GM19395 (cell line): Measurements from ENCODE around the gene PRLR.

Experiments used
- ATAC-seq: cut with Tn5 transposase; IDR thresholded peaks from one replicate; pipeline ENCODE4 v1.9.1; 2021; ENCODE audit warnings: mild to moderate bottlenecking, moderate library complexity; ENCODE audit not compliant: unreplicated experiment

PRLR gene

DNA sequence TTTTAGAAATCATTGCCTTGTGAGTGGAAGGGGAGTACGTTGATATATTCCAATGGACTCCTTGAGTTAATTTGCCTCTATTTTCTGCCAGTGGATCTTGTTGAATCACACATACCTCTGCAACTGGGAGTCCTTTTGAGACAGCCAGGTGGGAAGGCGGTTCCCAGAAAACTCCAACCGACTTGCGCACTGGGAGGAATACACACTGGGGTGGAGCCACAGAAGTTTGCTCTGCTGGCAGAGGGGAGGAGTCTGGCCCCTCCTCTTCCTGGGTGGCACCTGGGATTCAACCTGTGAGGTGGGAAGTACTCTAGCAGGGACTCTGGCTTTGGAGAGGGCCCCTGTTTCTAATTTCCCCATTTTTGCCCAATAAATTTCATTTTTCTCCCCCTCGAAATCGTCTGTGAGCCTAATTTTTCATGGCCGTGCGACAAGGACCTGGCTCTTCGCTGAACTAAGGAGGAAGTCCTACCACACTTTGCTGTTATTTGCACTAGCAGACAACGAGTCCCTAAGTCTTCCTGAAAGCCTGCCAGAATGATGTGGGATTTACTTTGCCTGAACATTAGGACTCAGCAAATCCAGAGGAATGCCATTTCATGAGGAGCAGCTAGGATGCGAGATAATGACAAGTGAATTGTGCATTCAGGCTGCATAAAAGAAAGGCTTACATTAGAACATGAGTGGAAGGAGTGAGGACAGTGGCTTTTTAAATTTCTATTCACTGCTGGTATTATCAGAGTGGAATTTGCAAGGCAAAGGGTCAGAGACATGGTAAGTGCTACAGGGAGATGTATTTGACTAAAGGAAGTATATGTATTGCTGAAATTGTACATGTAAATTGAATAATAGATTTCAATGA, 67.2 kb downstream of the PRLR start:
- no peak for ATAC-seq

DNA sequence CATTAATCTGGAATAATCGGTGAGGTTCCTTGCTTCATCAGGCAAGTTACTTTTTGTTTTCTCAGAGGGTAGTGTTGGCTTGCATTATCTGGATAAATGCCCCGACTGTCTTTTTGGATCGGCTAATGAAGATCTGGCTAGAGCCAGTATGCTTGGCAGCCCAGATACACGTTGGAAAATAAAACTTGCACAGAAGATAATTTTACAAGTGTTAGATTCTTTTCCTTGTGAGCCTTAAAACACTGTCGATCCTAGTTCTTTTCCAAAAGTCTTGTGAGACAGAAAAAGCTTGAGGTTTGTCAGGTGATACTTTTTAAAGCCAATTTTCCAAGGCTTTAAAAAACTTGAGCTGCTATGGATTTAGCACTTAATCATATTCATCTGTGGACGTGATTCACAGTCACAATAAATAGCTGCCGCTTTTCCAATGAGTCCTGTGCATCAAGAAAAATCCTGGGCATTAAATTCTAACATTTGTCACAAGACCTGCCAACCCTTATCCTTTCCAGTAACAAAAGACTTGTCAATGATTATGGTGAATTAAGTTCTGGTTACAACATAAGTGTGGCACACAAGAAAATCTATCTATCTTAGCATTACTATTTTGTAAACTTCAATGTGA, 68.5 kb downstream of the PRLR start:
- no peak for ATAC-seq

DNA sequence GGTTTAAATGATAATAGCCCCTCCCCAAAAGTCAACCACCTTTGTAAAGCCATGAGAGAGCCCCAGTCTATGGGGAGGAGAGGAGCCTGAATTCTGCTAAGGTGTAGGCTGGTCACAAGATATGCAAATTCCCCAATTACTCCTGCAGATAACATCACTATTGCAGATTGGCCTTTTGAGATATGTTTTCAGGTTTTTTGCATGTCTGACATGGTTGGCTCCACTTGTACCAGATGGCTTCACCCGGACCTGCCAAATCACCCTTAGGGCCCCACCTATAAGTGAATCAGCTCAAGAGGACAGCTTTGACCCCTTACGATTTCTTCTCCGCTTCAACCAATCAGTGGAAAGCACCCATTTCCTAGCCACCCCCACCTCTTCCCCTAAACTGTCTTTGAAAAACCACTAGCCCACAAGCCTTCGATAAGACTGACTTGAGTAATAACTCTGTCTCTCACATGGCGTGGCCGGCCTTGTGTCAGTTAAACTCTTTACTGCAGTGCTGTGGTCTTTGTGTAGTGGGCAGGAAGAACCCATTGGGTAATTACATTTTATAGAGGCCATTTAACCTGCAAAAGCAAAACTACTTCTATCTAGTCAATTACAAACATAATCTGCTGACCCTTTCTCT, 69.7 kb downstream of the PRLR start:
- no peak for ATAC-seq

DNA sequence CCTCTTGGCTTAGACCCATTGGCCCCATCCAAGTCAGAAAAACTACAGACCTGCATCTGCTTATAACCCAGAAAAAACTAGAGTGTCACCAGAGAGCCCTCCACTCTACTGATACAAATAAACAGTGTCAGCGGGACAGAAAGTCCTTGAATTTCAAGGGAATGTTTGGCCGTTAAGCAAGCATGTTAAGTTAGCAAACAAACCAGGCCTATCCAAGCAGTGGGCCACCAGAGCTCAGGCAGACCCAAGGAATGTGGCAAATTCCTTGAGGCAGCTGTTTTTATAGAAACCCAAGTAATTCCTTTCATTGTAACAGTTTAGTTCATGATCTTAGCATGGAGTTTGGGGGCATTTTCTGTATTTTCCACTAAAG, 70.9 kb downstream of the PRLR start:
- no peak for ATAC-seq

DNA sequence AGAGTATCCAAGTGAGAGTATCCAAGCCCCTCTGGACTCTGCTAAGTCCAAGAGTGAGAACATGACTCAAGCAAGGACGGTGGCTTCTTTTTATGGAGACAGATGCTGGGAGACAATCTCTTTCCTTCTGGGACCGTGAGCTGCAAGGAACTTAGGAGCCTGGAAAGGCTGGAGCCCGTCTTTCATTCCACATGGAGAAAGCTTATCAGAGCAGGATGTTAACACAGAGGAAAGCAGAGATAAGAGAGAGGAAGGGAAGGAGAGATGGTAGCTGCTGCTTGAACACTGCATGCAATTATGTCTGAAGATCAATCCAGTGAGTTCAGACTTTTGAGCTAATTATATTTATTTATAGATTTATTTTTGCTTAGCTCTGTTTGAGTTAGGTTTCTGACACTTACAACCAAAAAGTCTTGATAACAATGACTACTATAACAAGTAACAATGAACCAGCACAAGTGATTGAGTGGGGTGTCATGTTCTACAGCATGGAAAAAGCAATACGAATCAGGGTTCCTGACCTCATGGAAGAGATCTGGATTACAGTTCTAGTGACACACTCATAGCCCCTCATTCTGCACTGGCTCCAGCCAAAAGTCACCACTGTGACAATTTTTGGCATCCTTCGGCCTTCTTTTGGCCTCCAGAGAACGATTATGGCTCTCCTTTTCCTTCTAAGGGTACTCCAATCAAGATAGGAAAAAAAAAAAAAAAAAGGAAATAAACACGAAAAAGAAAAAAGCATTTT, 71.5 kb downstream of the PRLR start:
- ATAC-seq: no peak

DNA sequence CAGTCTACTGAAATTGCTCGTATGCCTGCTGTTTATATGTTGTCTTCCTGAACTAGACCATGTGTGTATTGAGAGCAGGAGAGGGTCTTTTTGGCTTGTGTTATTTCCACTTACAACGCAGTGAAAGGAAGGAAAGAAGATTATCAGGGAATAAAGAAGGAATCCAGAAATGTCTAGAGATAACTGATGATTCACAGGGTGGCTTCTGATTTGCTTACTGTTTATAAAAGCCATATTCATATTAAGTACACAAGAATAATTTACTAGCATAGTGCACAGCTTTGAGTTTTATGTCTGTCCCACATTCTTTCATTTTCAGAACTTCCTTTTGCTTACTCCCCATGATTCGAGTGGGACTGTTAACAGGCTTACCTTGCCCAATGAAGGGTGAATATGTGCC, 72.1 kb downstream of the PRLR start:
- no peak for ATAC-seq

DNA sequence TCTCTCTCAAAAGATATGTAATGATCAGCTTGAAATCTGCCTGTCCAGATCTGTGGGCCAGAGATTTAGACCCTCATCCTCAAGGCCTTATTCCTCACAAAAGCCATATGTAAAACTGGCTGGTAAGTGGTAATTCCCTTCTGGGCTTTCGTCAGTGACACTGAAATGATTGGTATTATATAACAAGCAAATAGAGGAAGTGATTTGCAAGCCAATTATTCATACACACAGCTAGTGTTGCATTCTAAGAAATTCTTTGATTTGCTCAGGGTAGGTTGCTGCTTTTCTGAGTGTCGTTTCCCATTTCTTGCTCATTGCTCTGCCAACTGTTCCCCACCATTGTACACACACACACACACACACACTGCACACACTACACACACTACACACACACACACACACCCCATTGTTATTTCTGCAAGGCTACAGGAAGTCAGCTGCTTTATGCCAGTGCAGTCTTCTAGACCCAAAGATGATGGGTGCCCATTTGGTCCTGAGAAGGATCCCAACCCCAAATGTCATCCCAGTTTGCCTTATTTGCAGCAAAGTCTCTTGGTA, 76.8 kb downstream of the PRLR start:
- ATAC-seq: no peak

DNA sequence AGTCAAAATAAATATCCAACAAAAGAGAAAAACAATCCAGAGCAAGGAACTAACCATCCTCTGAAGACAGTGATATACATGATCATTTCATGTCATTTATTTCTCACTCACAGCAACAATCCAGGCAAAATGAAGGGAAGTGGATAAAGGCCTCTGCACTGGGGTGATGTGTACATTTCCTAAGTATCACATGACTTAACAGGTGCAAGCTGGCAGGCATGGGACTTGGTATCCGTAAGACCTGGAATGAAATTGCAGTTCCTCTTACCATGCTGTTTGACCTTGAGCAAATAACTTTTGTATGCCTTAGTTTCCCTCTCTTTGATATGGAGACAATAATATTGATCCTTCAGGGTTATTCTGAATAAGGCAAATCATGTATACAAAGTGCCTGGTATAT, 77.6 kb downstream of the PRLR start:
- no peak for ATAC-seq

DNA sequence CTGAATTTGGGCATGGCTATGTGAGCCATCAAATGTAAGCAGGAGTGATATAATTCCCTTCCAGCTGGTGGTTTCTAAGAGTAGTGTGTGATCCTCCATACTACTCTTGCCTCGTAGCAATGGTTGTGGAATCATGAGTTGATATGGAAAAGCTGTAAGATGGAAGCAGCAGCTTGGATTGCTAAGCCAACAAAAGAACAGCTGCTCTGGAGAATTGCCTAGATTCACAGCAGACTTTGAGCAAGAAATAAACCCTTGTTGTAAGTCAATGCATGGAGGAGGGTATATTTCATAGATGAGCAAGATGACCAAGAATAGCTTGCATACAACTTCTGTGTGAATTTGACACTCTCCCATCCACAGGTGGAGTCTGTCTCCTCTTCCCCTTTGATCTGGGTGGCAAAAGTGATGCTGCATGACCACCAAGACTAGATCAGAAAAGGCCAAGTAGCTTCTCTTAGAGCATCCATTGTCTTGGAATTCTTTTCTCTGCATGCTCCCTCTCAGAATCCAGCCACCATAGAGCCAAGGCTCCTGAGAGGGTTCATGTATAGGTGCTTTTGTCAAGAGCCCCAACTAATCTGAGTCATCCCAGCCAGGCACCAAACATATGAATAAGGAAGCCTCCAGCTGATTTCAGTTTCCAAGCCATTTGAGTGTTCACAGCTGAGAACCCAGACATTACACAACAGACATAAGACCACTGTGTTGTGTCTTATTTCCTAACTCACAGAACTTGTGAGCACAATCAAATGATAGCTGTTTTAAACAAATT, 79.0 kb downstream of the PRLR start:
- no peak for ATAC-seq

DNA sequence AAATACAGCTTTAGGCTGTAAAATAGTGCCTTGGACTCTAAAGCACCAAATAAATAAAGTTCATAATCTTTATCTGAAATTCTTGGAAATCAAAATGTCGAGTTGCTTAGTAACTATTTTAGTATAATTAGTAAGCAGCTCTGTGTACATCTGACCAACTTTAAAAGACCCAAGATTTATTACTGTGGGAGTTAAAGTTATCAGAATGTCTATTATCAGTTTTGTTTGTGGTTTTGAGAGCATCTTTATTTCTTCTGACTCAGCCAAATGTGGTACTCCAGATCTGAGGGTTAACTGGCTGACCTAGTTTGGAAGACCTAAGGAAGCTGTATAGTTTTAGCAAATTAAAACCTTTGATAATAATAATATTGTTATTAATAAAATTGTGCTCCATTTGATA, 81.2 kb downstream of the PRLR start:
- no peak for ATAC-seq

DNA sequence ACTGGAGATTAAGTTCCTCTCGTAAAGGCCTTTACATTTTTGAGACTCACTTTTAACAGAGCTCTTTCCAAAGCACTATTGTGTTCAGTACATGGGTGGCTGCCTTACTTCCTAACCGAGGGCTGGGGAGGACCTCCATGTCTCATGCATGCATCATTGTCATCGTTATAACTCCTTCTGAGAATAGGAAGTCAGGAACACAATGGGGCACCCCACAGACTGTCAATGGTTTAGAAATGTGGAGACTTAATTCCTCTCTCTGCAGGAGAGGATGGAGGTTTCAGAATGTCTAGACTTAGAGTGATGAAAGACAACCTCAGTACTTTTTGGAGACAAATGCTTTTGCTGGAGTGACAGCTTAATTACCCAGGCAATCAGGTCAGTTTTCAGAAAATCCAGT, 83.9 kb downstream of the PRLR start:
- ATAC-seq: no peak

DNA sequence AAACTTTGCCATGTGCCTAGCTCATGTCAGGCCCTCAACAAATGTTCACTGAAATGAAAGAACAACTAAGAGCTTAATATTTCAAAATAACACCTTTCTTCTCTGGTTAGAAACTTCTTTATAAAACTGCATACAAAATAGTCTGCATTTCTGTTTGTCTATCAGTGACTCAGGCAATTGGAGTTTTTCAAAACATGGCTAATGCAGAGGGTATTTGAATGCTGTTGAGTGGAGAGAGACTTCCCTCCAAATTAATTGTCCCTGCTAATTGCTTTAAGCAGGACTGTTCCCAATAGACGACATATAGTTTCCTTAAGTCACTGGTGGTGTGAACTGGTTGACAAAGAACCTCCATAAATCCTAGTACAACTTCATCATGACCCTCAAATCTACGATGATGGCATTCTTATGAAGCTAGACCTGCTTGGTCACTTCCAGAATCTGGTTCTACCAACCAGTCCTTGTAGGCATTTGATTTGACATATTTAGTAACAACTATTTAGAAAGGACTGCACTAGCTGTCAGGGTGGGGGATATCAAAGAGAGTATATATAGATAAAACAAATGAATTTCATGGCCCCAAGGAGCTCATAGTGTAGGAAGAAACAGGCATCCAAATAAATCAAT, 84.5 kb downstream of the PRLR start:
- ATAC-seq: no peak

DNA sequence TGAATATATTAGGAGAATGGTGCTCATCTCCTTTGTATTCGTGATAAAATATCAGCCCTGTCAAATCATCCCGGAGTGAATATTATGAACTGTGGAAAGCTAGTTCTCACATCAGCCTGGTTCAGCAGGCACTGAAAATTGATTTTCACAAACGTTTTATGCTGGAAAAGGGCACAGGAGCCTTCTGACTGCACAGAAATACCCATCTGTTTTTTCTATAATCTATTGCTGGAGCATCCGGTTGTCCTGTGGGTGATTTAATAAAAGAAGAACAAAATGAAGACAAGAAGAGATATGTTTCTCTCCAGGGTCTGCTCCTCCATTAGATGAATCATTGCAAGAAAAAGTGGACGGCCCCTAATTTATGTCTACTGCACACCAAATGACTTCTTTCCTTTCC, 85.3 kb downstream of the PRLR start:
- no peak for ATAC-seq

DNA sequence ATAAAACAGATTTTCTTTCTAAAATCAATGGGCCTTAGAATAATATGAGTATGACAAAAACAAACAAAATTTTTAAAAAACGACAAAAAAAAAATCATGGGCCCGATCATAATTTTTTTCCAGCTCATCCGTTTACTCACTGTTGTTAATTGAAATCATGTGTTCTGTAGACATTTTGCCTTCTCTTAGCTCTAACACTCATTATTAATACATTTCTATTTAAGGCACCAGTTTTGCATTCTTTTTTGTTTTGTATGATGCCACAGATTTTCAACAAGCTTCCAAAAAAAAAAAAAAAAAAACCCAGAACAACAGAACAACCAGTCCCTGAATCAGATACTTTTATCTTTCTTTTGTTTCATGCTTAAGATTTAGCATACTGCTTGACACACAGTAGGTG, 86.4 kb downstream of the PRLR start:
- ATAC-seq: no peak

DNA sequence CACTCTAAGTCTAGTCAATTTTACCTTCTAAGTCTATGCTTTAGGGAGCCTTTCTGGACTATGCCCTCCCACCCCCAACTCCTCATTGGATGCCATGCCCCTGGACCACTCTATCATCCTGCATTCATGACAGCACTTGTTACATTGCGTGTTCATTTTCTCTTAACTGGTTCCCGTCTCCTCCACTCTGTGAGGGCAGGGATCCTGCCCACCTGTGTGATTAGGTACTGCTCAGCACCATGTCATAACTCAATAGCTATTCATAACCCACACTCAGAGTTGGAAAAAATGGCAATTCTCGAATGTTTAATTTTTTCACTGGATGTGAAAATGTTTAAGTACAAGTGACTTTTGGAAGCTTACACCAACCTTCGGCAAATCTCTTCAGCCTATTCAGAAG, 88.5 kb downstream of the PRLR start:
- no peak for ATAC-seq

DNA sequence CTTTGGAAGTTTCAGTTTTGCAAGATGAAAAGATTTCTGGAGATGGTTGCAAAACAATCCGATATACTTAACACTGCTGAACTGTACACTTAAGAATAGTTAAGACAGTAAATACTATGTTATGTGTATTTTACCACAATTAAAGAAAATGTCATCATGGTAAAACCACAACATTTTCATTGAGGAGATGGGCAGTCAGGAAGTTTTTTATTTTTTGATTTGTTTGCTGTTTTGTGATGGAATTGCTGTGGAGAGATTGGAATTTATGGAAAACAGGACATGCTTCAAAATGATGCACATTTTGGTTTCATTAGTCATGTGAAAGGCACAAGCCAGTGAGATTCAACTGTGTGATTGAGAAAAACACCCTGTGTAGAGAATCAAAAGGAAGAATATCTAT, 92.1 kb downstream of the PRLR start:
- ATAC-seq: no peak

DNA sequence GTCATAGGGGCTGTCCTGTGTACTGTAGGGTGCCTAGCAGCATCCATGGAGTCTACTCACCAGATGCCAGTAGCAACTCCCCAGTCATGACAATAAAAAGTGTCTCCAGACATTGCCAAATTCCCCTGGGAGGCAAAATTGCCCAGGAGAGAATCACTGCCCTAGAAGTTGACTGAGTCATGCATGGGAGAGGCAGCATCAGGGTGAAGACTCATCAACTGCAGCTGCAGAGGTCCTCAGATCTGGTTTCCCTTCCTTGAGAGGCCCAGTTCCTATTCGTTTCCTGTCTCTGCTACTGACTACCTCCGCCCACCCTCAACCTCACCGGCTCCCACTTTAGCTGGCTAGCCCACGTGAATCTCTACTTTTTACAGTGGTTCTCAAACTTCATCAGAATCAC, 93.9 kb downstream of the PRLR start:
- ATAC-seq: no peak

DNA sequence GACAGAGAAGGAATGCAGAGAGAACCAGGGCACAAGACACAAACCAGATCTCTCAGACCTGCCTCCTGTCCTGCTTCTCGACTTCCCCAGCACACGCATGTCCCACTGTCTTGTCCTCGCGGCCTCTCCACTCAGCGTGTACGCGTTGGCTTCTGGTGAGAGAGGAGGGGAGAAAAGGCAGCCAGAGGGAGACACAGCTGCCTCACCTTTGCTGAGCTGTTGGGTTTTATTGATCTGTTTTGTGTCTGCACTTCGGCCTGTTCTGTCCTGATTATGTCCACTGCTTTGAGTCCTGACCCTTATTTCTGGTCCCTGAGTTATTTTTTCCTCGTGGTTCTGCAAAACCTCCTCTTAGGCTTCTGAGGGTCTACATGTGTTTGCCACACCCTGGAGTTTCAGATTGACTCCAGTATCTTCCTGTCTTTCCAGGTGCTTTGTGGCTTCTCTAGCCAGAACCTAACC, 95.0 kb downstream of the PRLR start:
- no peak for ATAC-seq

DNA sequence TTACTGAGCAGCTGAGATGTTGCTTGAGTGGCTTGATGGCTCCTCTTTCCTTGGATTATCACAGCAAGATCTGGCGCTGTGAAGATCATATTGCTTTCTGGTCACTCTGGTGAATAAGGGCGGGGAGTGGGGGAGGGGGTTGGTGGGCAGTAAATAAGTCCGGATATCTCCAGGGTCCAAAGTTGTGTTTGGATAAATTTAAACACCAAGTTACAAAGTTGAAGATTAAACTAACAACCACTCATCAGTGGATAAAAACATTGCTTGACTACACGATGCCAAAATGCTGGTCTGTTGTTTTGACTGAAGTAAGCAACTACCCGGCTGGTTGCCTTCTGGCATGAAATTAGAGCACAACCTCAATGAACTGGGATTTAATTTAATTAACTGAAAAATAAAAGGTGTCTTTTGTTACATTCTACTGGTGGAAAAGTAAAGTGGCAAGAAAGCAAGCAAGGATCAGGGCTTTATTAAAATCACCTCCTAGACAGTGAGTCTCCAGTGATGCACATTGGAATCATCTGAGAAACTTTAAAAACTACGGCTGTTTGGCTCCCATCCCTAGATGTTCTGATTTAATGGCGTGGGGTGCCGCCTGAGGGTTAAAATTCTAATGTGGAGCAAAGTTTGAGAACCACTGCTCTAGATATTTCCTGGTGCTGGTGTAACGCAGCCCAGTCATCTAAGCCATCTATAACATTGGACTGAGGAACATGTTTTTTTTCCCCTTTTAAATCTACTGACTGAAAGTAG, 95.8 kb downstream of the PRLR start:
- ATAC-seq: no peak
